HG02970 (cell line): Measurements from ENCODE around the gene EIPR1.

Source experiments
- ATAC-seq: cut with Tn5 transposase; IDR thresholded peaks from one replicate; pipeline ENCODE4 v1.9.1; 2021; ENCODE audit warnings: mild to moderate bottlenecking, moderate library complexity, moderate number of reproducible peaks; ENCODE audit not compliant: unreplicated experiment, low FRiP score

The EIPR1 gene

DNA sequence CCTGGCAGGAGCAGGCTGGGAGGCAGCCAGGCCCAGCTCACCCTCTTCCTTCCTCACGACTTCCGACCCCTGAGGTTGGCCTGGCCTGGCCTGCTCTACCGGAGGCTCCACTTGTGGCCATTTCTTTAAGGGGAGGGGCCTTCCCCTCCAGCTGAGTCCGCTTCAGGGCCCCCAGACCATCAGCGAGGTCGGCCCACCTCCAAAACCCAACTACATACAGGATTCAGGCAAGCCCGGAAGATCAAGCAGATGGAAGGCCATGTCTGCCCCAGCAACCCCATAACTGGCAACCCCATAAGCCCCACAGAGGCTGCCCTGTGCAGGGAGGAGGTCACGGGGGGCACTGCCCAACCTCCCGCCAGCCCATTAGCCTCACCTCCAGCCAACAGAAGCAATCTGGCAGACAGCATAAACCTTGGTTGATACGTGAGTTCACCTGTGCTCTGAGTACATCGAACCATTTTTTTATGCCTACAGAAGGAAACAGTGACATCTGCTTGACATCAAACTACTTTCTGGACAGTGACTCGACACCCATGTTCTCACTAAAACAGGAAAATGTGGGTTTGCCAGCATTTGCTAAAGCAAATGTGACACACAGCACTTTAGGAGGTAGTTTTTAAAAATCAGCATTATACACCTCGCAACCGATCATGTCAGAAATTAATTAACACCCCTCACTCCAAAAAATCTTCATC is 98.9 kb downstream of the EIPR1 start:
- ATAC-seq, result no peak

DNA sequence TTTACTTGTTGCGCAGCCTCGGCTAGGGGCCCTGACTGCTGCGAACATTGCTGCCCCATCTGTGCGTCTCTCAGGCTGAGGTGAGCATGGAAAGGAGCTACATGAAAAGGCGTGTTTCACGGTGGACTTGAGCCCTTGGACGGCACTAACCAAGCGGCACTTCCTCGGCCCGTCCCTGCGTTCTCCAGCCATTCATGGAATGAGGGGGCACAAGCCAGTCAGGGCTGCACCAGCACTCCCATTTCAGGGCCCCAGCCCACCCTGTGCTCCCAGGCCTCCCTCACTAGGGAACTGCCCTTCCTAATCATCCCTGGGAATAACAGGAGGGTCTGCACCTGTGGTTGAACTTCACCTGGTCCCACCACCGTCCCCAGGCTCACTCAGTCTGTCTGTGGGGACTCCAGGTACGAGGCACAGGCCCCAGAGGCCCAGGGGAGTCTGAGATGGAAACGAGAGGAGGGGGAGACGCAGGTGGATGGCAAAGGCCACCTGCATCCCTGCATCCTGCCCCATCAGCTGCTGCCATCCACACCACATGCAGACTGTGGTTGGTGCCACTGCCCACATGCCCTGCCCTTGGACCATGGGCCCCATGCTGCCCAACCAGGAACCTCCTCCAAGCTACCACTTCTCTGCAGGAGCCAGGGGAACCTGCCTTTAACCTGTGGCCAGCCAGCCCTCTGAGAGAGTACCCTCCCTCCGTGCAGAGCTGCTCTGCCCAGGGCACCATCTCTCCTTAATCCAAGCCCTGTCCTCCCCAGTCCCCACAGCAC is 99.7 kb downstream of the EIPR1 start:
- ATAC-seq, result no peak

DNA sequence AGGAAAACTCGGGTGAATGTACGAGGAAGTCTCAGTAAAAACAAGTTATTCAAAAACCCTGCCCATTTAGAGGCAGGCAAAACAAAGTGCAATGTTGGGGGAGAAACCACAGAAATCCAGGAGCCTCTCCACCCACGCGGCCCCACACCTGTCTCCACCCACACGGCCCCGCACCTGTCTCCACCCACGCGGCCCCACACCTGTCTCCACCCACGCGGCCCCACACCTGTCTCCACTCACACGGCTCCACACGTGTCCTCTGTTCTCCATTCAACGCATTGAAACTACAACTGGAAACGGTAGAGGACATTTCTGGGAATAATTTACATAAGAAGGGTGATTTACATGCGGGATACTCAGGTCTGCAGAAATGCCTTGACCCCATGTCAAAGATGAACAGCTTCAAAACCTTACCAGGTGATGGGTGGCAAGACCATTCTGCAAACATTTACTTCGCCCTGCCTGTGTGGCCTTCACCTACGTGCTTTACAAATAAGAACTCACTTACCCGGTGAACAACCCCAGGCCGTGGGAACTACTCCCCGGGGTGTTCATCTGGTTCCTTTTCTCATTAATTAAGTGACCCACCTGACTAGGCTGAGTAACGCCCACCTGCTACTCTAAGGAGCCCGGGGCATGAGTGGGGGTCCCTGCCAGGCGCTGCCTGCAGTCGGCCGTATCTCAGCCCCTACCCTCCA is 100.4 kb downstream of the EIPR1 start:
- no peak for ATAC-seq

DNA sequence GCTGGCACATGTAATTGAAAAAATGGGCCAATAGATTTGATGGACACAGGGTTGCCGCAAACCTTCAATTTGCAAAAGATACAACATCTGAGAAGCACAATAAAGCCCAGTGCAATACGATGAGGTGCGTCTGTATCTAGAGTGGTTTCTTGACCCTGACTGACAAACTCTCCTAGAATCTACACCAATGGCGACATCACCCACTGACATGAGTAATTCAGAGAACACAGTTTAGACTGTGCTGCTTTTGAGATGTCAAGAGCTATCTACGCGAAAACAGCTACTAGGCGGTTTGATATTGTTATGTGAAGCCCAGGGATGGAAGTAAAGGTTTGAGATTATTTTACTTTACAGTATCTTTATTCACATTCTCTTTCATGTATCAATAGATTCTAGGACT is 104.9 kb downstream of the EIPR1 start:
- ATAC-seq, result no peak

GRCh38 chr2:3270095-3270478 is 107.5 kb downstream of the EIPR1 start:
- ATAC-seq, result no peak

GRCh38 chr2:3269425-3270094 is 108.1 kb downstream of the EIPR1 start:
- no peak for ATAC-seq

GRCh38 chr2:3268705-3269029 is 109.0 kb downstream of the EIPR1 start:
- no peak for ATAC-seq

- no peak for ATAC-seq
Measured at GRCh38 chr2:3267869-3268704, 109.5 kb downstream of the EIPR1 start.

GRCh38 chr2:3266925-3267867 is 110.4 kb downstream of the EIPR1 start:
- no peak for ATAC-seq

- no peak for ATAC-seq
Measured at GRCh38 chr2:3265981-3266924, 111.4 kb downstream of the EIPR1 start.

DNA sequence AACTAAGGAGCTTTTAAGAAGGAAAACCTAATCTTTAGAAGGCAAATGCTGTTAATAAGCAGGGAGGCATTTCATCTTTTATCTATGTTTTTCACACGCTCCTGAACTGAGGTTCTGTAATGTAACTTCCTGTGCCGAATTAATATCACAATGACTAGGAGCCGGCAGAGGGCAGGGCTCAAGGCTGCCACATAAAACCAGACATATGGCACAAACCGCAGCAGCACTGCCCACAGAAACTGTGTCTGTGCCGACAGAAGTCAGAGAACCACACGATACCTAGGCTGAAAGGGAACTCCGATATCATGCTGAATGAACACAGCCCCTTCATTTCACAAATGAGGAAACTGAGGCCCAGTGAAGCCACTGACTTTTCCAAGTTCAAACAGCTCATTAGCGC is 112.1 kb downstream of the EIPR1 start:
- no peak for ATAC-seq

DNA sequence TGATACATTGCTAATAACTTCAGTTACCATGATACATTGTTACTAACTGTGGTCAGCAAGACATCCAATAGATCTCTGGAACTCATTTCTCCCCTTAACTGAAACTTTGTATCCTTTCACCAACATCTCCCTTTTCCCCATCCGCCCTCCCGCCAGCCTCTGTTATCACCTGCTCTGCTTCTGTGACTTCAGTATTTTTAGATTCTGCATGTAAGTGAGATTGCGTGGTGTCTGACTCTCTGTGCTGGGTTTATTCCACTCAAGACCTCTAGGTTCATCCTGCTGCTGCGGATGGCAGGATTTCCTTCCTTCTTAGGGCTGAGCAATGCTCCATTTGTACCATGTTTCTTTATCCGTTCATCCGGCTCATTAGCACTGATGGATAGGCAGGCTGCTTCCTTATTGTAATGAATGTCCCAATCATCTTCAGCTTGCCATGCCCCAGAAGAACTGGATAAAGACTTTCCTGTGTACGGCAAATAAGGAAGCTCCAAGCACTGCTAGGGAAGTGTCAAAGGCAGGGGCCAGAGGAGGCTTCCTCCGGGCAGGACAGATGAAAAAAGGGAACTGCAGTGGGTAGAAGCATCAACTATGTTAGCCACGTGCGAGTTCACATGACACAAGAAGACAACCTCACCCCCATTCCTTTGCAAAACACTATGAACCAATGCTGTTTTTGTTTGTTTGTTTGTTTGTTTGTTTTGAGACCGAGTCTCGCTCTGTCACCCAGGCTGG is 113.4 kb downstream of the EIPR1 start:
- ATAC-seq, result no peak

GRCh38 chr2:3263487-3263886 is 114.1 kb downstream of the EIPR1 start:
- ATAC-seq, result no peak

- no peak for ATAC-seq
Measured at GRCh38 chr2:3262437-3263388, 114.9 kb downstream of the EIPR1 start.

DNA sequence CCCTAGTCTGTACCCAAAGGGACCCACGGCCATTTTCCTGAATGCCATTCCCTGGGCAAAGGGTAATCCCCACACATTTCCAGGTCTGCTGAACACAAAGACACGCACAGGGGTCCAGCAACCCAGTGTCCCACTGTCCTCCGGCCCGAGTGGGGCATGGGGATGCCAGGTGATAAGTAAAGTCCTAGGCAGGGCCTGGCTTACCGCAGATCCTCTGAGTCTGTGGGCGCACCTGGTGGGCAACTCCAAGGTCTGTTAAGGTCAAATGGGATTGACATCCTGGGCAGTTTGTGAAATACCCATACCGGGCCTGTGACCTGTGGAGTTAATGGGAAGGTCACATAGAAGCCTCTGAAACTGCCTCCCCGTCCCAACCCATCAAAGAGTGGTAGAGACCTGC is 116.1 kb downstream of the EIPR1 start:
- ATAC-seq, result no peak

DNA sequence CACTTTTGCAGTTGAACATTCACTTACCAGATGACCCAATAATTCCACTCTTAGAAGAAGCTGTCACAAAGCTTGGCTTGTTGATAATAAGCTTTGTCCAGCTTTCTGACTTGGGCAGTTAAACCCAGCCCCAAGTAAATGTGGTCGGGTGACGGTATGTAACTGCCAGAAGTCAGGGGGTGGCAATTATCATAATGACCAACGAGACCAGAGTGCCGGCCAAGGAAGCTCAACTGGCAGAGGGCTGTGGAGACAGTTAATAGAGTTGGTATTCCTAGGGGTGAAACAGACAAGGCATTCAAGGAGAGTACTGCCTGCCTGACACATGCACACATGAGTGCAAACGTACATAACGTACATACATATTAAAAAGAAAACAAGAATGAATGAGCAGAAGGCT is 116.7 kb downstream of the EIPR1 start:
- no peak for ATAC-seq
